ENCODE measurements around the gene USP51. TPM values are rescaled to one million over a fixed set of nuclear protein-coding genes. Genes with fewer than 3 reads are reported as not detected.
"Not testable (repeated sequence)": the region's sequence is repeated elsewhere in the genome, so short reads cannot be mapped to it uniquely, and the experiment has no call there.

The USP51 gene
- total and polyA plus RNA-seq, 2 donors (not counting 1 experiment from before 2014, with no cell fraction given) = 0.91 to 3.2 TPM

DNA sequence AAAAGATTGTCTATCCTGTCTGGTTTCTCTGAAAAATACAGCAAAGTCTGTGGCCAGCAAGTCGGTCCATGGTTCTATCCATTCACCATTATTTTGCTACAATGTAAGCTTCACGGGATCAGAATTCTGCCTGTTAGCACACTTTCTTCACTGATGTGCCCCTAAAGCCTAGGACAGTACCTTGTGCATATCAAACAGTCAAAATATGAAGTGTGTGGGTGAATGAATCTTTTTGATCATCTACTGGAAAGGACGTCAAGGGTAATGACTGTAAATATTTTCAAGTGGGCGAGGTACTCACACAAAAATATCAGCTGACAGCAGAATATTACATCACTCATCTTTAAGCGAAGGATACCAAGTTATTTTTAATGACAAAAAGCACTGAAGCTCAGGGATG lies 24.5 kb downstream of the USP51 start:
- H3K27me3 Mint-ChIP-seq = not testable (repeated sequence)

DNA sequence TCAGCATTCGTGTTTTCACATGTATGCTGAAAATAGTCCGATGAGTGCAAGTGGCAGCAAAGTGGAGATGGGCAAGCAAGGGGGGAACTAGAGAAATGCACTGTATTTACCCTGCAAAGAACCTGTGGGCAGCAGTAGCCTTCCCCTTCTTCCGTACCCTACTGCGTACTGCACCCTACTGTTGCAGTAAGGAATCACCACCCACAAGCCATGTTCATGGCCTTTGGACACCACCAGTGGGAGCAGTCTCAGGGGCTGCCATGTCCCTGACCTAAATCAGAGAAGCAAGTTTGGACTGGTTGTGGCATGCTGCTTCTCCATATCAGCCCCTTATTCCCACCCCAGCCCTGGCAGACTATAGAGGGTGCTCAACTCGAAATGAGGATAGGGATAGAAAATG lies 25.6 kb downstream of the USP51 start:
- H3K9ac ChIP-seq (ENCODE audit: low read length); H2AFZ ChIP-seq (ENCODE audit: insufficient read depth, low read depth, low read length, poor library complexity, severe bottlenecking); H3K4me1 ChIP-seq (ENCODE audit: control insufficient read depth in 2 of 2, insufficient read depth in 2 of 2, low read length in 2 of 2); CTCF ChIA-PET; H3K4me1 Mint-ChIP-seq; H3K27ac Mint-ChIP-seq; H3K79me2 ChIP-seq (ENCODE audit: control insufficient read depth, insufficient read depth, low read length); H3K4me3 ChIP-seq (ENCODE audit: control extremely low read depth in 1 of 5, extremely low read depth in 1 of 5, insufficient read depth in 1 of 5, low read depth in 2 of 5, low read length in 4 of 5); H3K4me3 Mint-ChIP-seq; DNase-seq; H4K20me1 ChIP-seq (ENCODE audit: control insufficient read depth, insufficient read depth, low read length, poor library complexity, severe bottlenecking); H3K9me3 ChIP-seq (ENCODE audit: control extremely low read depth in 1 of 3, control insufficient read depth in 2 of 3, insufficient read depth in 1 of 3, low read length in 2 of 3); H3K9me3 Mint-ChIP-seq (ENCODE audit: insufficient read depth); H3K27me3 Mint-ChIP-seq; H3K36me3 ChIP-seq (replicated peaks in 1 of 2; ENCODE audit: control extremely low read depth in 1 of 2, control insufficient read depth in 1 of 2, extremely low read depth in 1 of 2, insufficient read depth in 2 of 2, low read length in 1 of 2); POLR2A ChIA-PET; H3K27ac ChIP-seq (ENCODE audit: low read length in 2 of 2); H3K4me2 ChIP-seq (replicated peaks; ENCODE audit: low read depth, low read length, poor library complexity, severe bottlenecking); intact Hi-C loops (cut with micrococcal nuclease); H3K27me3 ChIP-seq (replicated peaks in 1 of 4; ENCODE audit: control extremely low read depth in 1 of 4, control insufficient read depth in 3 of 4, insufficient read depth in 4 of 4, low read length in 3 of 4); ATAC-seq (ENCODE audit: low read depth): not testable (repeated sequence)
- WGBS (ENCODE audit: insufficient coverage) = no CpG with 5 or more reads among the region's 5 CpGs

More for the DNA sequence above, 24.5 kb downstream of the USP51 start:
- H3K27me3 ChIP-seq (replicated peaks in 1 of 4; ENCODE audit: control extremely low read depth in 1 of 4, control insufficient read depth in 3 of 4, insufficient read depth in 4 of 4, low read length in 3 of 4); intact Hi-C loops (cut with micrococcal nuclease); H3K9me3 ChIP-seq (ENCODE audit: control extremely low read depth in 1 of 3, control insufficient read depth in 2 of 3, insufficient read depth in 1 of 3, low read length in 2 of 3); H3K27ac ChIP-seq (ENCODE audit: low read length in 2 of 2); H4K20me1 ChIP-seq (ENCODE audit: control insufficient read depth, insufficient read depth, low read length, poor library complexity, severe bottlenecking); H3K9ac ChIP-seq (ENCODE audit: low read length); H3K79me2 ChIP-seq (ENCODE audit: control insufficient read depth, insufficient read depth, low read length); H3K4me1 ChIP-seq (ENCODE audit: control insufficient read depth in 2 of 2, insufficient read depth in 2 of 2, low read length in 2 of 2); CTCF ChIA-PET; H3K4me1 Mint-ChIP-seq; POLR2A ChIA-PET; H2AFZ ChIP-seq (ENCODE audit: insufficient read depth, low read depth, low read length, poor library complexity, severe bottlenecking); H3K4me2 ChIP-seq (replicated peaks; ENCODE audit: low read depth, low read length, poor library complexity, severe bottlenecking); H3K36me3 ChIP-seq (replicated peaks in 1 of 2; ENCODE audit: control extremely low read depth in 1 of 2, control insufficient read depth in 1 of 2, extremely low read depth in 1 of 2, insufficient read depth in 2 of 2, low read length in 1 of 2); H3K4me3 Mint-ChIP-seq; H3K27ac Mint-ChIP-seq; DNase-seq; ATAC-seq (ENCODE audit: low read depth); H3K9me3 Mint-ChIP-seq (ENCODE audit: insufficient read depth); H3K4me3 ChIP-seq (ENCODE audit: control extremely low read depth in 1 of 5, extremely low read depth in 1 of 5, insufficient read depth in 1 of 5, low read depth in 2 of 5, low read length in 4 of 5): not testable (repeated sequence)
- no CpG with 5 or more reads among the region's 5 CpGs for WGBS (ENCODE audit: insufficient coverage)

DNA sequence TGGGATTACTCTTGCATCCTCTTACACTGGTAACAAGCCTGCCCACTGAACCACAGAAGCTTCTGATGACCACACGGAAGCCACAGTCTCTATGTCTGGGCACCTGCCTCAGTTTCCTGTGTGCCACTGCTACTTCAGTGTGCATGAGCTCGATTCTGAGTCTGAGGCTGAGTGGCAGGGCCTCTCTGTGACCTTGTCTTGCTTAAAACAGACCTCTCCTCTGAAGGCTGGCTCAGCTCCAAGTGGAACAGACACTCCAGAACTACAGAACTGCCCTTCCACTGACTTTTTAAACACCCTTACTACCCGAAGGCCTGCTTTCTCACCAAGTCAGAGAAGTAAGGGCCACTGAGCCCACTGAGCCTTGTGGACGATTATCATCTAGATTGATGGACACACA lies 29.7 kb downstream of the USP51 start:
- H3K27ac ChIP-seq (ENCODE audit: low read length in 2 of 2); H3K4me3 Mint-ChIP-seq; intact Hi-C loops (cut with micrococcal nuclease); H3K4me1 ChIP-seq (ENCODE audit: control insufficient read depth in 2 of 2, insufficient read depth in 2 of 2, low read length in 2 of 2); H3K4me2 ChIP-seq (replicated peaks; ENCODE audit: low read depth, low read length, poor library complexity, severe bottlenecking); H3K4me3 ChIP-seq (ENCODE audit: control extremely low read depth in 1 of 5, extremely low read depth in 1 of 5, insufficient read depth in 1 of 5, low read depth in 2 of 5, low read length in 4 of 5); POLR2A ChIA-PET; H3K9me3 Mint-ChIP-seq (ENCODE audit: insufficient read depth); ATAC-seq (ENCODE audit: low read depth); H3K79me2 ChIP-seq (ENCODE audit: control insufficient read depth, insufficient read depth, low read length); H2AFZ ChIP-seq (ENCODE audit: insufficient read depth, low read depth, low read length, poor library complexity, severe bottlenecking); H3K27me3 Mint-ChIP-seq; H3K9me3 ChIP-seq (ENCODE audit: control extremely low read depth in 1 of 3, control insufficient read depth in 2 of 3, insufficient read depth in 1 of 3, low read length in 2 of 3); DNase-seq; H3K4me1 Mint-ChIP-seq; H3K27me3 ChIP-seq (replicated peaks in 1 of 4; ENCODE audit: control extremely low read depth in 1 of 4, control insufficient read depth in 3 of 4, insufficient read depth in 4 of 4, low read length in 3 of 4); H3K27ac Mint-ChIP-seq; H3K36me3 ChIP-seq (replicated peaks in 1 of 2; ENCODE audit: control extremely low read depth in 1 of 2, control insufficient read depth in 1 of 2, extremely low read depth in 1 of 2, insufficient read depth in 2 of 2, low read length in 1 of 2); H3K9ac ChIP-seq (ENCODE audit: low read length); H4K20me1 ChIP-seq (ENCODE audit: control insufficient read depth, insufficient read depth, low read length, poor library complexity, severe bottlenecking); CTCF ChIA-PET: not testable (repeated sequence)
- no CpG with 5 or more reads among the region's 4 CpGs for WGBS (ENCODE audit: insufficient coverage)

DNA sequence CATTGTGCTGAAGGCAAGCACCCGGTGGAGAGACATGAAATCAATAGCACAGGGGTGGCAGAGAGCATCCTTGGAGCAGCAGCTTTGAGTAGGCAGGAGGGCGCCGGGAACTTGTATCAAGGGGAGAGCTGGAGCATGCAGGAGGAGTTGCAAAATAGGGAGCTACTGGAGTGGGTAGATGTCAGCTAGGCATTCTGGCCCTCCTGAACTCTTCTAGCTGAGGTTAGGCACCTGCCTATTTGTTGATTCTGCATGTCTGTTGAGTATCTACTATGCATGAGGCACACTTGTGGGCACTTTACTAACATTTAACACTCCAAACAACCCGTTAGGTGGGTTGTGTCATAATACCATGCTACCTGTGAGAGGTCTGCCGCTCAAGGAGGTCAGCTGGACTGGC lies 30.2 kb downstream of the USP51 start:
- H3K27me3 ChIP-seq (replicated peaks in 1 of 4; ENCODE audit: control extremely low read depth in 1 of 4, control insufficient read depth in 3 of 4, insufficient read depth in 4 of 4, low read length in 3 of 4); POLR2A ChIA-PET; H4K20me1 ChIP-seq (ENCODE audit: control insufficient read depth, insufficient read depth, low read length, poor library complexity, severe bottlenecking); H3K4me1 Mint-ChIP-seq; H3K4me3 ChIP-seq (ENCODE audit: control extremely low read depth in 1 of 5, extremely low read depth in 1 of 5, insufficient read depth in 1 of 5, low read depth in 2 of 5, low read length in 4 of 5); H3K4me2 ChIP-seq (replicated peaks; ENCODE audit: low read depth, low read length, poor library complexity, severe bottlenecking); ATAC-seq (ENCODE audit: low read depth); H3K9me3 ChIP-seq (ENCODE audit: control extremely low read depth in 1 of 3, control insufficient read depth in 2 of 3, insufficient read depth in 1 of 3, low read length in 2 of 3); H3K27me3 Mint-ChIP-seq; H2AFZ ChIP-seq (ENCODE audit: insufficient read depth, low read depth, low read length, poor library complexity, severe bottlenecking); DNase-seq; H3K9ac ChIP-seq (ENCODE audit: low read length); H3K27ac Mint-ChIP-seq; H3K36me3 ChIP-seq (replicated peaks in 1 of 2; ENCODE audit: control extremely low read depth in 1 of 2, control insufficient read depth in 1 of 2, extremely low read depth in 1 of 2, insufficient read depth in 2 of 2, low read length in 1 of 2); CTCF ChIA-PET; H3K27ac ChIP-seq (ENCODE audit: low read length in 2 of 2); intact Hi-C loops (cut with micrococcal nuclease); H3K4me3 Mint-ChIP-seq; H3K79me2 ChIP-seq (ENCODE audit: control insufficient read depth, insufficient read depth, low read length); H3K9me3 Mint-ChIP-seq (ENCODE audit: insufficient read depth); H3K4me1 ChIP-seq (ENCODE audit: control insufficient read depth in 2 of 2, insufficient read depth in 2 of 2, low read length in 2 of 2): not testable (repeated sequence)
- WGBS (ENCODE audit: insufficient coverage) = no CpG with 5 or more reads among the region's 5 CpGs

Data from B cell (primary cell).